Gastroesophageal sphincter (tissue), 4 donors: ENCODE data around the gene LHFPL3. TPM values are rescaled to one million over a fixed set of nuclear protein-coding genes. Genes with fewer than 3 reads are reported as not detected.
"Not testable (repeated sequence)": the region's sequence is repeated elsewhere in the genome, so short reads cannot be mapped to it uniquely, and the experiment has no call there.

Experiments
- ATAC-seq: fragments of 150-250 bp; one replicate; pipeline ENCODE4 v1.9.1; 2016; ENCODE audit warnings: mild to moderate bottlenecking, moderate library complexity
- H3K27ac ChIP-seq, 4 donors: fragments of 200-600 bp; sonication (generic) in 3 of 4; 1 replicate in 3 of 4; 2 replicates in 1 of 4; pipeline ENCODE4 v1.5.1; 2016 to 2019
- H3K27me3 ChIP-seq: fragments of 200-600 bp; sonication (generic); one replicate; pipeline ENCODE4 v1.5.1; 2019
- H3K36me3 ChIP-seq, 2 donors: fragments of 200-600 bp; sonication (generic); one replicate each; pipeline ENCODE4 v1.5.1; 2019; ENCODE audit warnings: control low read depth in 1 of 2
- H3K4me1 ChIP-seq, 3 donors: fragments of 200-600 bp; sonication (generic); 1 replicate in 2 of 3; 2 replicates in 1 of 3; pipeline ENCODE4 v1.5.1; 2016 to 2019; ENCODE audit warnings: control low read depth in 2 of 3
- H3K4me3 ChIP-seq, 2 donors: fragments of 200-600 bp; sonication (generic); one replicate each; pipeline ENCODE4 v1.5.1; 2019; ENCODE audit warnings: mild to moderate bottlenecking in 1 of 2, moderate library complexity in 1 of 2
- H3K9me3 ChIP-seq, 3 donors: fragments of 200-600 bp; sonication (generic); one replicate each; pipeline ENCODE4 v1.5.1; 2017 to 2019; ENCODE audit warnings: control low read depth in 2 of 3
- EP300 ChIP-seq: sonication (generic); formaldehyde crosslinking; IDR thresholded peaks from one replicate; pipeline ENCODE4 v1.6.1; 2017; ENCODE audit warnings: antibody characterized with exemption, mild to moderate bottlenecking
- POLR2A ChIP-seq, 2 donors: fragments of 450-650 bp; IDR thresholded peaks; one replicate each; pipeline ENCODE4 v1.6.1; 2017; ENCODE audit warnings: antibody characterized with exemption in 2 of 2, mild to moderate bottlenecking in 2 of 2, moderate library complexity in 1 of 2
- POLR2AphosphoS5 ChIP-seq: sonication (generic); formaldehyde crosslinking; IDR thresholded peaks from one replicate; pipeline ENCODE4 v1.6.1; 2017; ENCODE audit warnings: antibody characterized with exemption
- WGBS, 2 donors: methylation state at CpG; one replicate each; pipeline ENCODE4 v1.1.5; 2018; ENCODE audit warnings: low coverage in 1 of 2; 5-methylcytosine and 5-hydroxymethylcytosine counted together
- total RNA-seq, 4 donors: library from RNA; depleted of rRNA; stranded (reverse); fragments of >200 nt; gene quantifications; one replicate each; pipeline ENCODE4 v1.1.0, GENCODE V29; 2016
- TF ChIP-seq, protein P1 (sequence below), 4 experiments: fragments of 200-600 bp in 2 of 4; fragments of 450-650 bp in 2 of 4; sonication (generic) in 1 of 4; IDR thresholded peaks; one replicate each; pipeline ENCODE4 v1.5.1; 2017 to 2019; ENCODE audit warnings: antibody characterized with exemption in 4 of 4, mild to moderate bottlenecking in 2 of 4, moderate library complexity in 2 of 4

Gene LHFPL3
- total RNA-seq, 4 donors from 2014 or later, result not detected

DNA sequence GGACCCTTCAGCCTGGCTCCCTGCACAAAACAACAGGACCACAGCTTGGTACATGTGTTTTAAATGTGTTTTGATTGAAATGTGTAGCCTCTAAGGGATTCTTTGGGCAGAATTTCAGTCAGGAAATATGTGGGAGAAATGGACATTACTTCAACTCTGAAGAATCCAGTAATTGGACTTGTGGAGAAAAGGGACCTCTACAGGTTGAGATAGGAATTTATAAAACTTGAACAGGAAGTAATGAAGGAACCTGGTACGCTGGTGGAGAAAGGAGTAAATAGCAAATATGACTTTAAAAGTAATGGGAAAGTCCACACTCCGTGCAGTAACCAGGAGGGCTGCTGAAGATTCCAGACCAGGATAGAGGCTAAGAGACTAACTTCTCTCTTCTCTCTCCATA is 220.5 kb downstream of the LHFPL3 start:
- Histone ChIP-seq H3K9me3 (no peaks in the 10 kb centered on the region), H3K4me1 (no peaks in the 10 kb centered on the region), H3K4me3 (no peak overlapping the region), H3K27ac (no peak overlapping the region), H3K27me3 (no peaks in the 10 kb centered on the region), H3K36me3 (no peaks in the 10 kb centered on the region)
- TF ChIP-seq POLR2A (IDR thresholded peaks at IDR 0.05) (no peak), POLR2AphosphoS5 (no peak), EP300 (no peak)
- TF ChIP-seq, protein P1, sequence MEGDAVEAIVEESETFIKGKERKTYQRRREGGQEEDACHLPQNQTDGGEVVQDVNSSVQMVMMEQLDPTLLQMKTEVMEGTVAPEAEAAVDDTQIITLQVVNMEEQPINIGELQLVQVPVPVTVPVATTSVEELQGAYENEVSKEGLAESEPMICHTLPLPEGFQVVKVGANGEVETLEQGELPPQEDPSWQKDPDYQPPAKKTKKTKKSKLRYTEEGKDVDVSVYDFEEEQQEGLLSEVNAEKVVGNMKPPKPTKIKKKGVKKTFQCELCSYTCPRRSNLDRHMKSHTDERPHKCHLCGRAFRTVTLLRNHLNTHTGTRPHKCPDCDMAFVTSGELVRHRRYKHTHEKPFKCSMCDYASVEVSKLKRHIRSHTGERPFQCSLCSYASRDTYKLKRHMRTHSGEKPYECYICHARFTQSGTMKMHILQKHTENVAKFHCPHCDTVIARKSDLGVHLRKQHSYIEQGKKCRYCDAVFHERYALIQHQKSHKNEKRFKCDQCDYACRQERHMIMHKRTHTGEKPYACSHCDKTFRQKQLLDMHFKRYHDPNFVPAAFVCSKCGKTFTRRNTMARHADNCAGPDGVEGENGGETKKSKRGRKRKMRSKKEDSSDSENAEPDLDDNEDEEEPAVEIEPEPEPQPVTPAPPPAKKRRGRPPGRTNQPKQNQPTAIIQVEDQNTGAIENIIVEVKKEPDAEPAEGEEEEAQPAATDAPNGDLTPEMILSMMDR (IDR thresholded peaks at IDR 0.05), result no peak
- WGBS, 2 donors, result 16 to 27% methylated on average over 2 of the region's 2 CpGs
- ATAC-seq, result no peak

DNA sequence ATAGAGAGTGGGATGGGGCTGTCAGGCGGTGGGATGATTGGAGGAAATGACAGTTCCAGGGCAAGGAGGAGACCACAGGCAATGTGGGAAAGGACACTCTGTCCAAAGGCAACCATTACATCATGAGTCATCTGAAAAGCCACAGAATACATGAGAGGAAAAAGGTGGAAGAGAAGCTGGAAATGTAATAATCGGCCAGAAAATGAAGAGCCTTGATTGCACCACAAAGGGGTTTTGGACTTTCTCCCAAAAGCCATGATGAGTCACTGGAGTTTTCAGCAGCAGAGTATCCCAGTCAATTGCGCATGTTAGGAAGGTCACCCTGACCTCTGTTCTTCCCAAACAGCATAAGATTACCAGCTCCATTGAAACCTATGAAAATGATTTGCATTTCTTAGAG is 222.0 kb downstream of the LHFPL3 start:
- TF ChIP-seq POLR2AphosphoS5 (no peak), POLR2A (IDR thresholded peaks at IDR 0.05) (no peak), EP300 (no peak)
- TF ChIP-seq, protein P1 (IDR thresholded peaks at IDR 0.05), result no peak
- no peaks in the 10 kb centered on the region for H3K4me1 ChIP-seq
- WGBS, 2 donors, result 79 to 82% methylated on average over 3 of the region's 3 CpGs
- no peaks in the 10 kb centered on the region for H3K27me3 ChIP-seq
- no peaks in the 10 kb centered on the region for H3K9me3 ChIP-seq
- ATAC-seq, result no peak
- H3K36me3 ChIP-seq, result no peaks in the 10 kb centered on the region
- H3K27ac ChIP-seq, result no peak overlapping the region
- H3K4me3 ChIP-seq, result no peak overlapping the region

DNA sequence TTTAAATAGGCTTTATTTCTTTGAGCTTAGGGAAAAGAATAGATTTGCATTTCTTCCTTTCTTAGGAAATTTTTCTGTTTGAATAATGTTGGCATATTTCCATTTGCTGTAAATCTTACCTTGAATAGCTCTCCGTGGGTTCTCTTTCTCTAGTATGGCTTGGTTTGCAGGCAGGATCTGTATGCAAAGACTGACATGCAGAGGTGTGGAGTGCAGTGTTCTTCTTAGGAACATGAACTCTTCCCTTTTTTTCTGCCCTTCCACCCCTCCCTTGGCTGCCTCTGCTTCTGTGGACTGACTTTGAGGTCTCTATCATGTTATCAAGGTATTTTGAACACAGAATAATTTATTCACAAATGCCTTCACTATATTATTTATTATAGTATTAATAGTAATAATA is 222.8 kb downstream of the LHFPL3 start:
- Histone ChIP-seq H3K27me3 (no peaks in the 10 kb centered on the region), H3K4me3 (no peak overlapping the region), H3K4me1 (no peaks in the 10 kb centered on the region), H3K9me3 (no peaks in the 10 kb centered on the region), H3K27ac (no peak overlapping the region), H3K36me3 (no peaks in the 10 kb centered on the region)
- no peak for ATAC-seq
- no peak for TF ChIP-seq POLR2AphosphoS5
- TF ChIP-seq, protein P1 (IDR thresholded peaks at IDR 0.05), result no peak
- TF ChIP-seq EP300, result no peak
- no peak for TF ChIP-seq POLR2A (IDR thresholded peaks at IDR 0.05)
- WGBS, 2 donors, result 43 to 90% methylated on average over 1 of the region's 1 CpG

DNA sequence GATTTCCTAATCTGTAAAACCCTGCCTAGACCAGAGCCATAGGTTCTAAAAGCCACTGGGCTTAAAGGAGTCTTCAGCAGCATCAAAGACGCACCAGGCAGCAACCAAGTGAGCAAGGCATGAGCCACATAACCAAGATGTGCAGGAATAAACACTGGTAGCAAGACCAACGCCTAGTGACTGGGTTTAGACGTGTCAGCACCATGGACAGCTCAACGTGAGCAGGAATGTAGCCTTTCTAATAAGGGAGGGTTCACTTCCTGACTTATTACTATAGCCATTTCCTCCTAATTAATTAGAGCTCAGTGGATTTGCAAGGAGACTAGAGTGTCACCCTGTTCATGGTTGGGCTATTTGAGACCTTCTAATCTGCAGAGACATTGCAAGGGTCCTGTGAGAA is 223.7 kb downstream of the LHFPL3 start:
- Histone ChIP-seq H3K27me3 (no peaks in the 10 kb centered on the region), H3K36me3 (no peaks in the 10 kb centered on the region), H3K4me1 (no peaks in the 10 kb centered on the region), H3K9me3 (peaks cover 0 to under 1% (median 0%) of the 10 kb centered on the region in 3 donors), H3K4me3 (no peak overlapping the region), H3K27ac (no peak overlapping the region)
- ATAC-seq, result no peak
- 0% methylated on average over 2 of the region's 4 CpGs for WGBS, 2 donors
- TF ChIP-seq POLR2AphosphoS5 (no peak), POLR2A (IDR thresholded peaks at IDR 0.05) (no peak), EP300 (no peak)
- TF ChIP-seq, protein P1 (IDR thresholded peaks at IDR 0.05), result no peak

DNA sequence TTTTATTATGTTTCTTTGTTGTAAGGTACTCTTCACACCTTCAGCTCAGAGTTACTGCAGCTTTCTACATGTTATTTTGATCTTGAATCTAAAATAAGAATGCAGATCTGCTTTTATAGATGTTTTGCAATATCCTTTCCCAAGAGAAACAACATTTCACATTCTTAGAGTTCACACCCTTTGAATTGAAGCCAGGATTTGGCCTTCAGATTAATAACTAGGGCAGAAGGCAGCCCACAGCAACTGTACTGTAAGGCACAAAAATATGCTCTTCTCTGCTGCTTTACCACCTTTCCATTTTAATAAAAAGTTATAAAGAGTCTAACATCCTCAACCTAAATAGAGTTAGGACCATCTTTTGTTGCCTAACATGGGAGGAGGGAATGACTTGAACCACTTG is 224.7 kb downstream of the LHFPL3 start:
- Histone ChIP-seq H3K36me3 (no peaks in the 10 kb centered on the region), H3K4me3 (no peak overlapping the region), H3K9me3 (peaks cover 0 to 5% (median 0%) of the 10 kb centered on the region in 3 donors), H3K27me3 (no peaks in the 10 kb centered on the region), H3K27ac (no peak overlapping the region), H3K4me1 (no peaks in the 10 kb centered on the region)
- ATAC-seq, result no peak
- TF ChIP-seq POLR2AphosphoS5, result no peak

DNA sequence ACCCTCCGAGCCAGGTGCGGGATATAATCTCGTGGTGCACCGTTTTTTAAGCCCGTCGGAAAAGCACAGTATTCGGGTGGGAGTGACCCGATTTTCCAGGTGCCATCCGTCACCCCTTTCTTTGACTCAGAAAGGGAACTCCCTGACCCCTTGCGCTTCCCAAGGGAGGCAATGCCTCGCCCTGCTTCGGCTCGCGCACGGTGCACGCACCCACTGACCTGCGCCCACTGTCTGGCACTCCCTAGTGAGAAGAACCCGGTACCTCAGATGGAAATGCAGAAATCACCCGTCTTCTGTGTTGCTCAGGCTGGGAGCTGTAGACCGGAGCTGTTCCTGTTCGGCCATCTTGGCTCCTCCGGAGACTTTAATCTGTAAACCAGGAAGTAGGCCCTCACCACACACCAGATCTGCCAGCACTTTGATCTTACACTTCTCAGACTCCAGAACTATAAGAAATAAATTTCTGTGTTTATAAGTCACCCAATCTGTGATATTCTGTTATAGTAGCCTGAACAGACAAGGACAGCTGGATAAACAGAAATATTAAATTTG is 235.0 kb downstream of the LHFPL3 start:
- H3K27ac ChIP-seq, H3K9me3 ChIP-seq, H3K27me3 ChIP-seq, H3K4me3 ChIP-seq, H3K36me3 ChIP-seq, H3K4me1 ChIP-seq, ATAC-seq: not testable (repeated sequence)
- WGBS, 2 donors, result no CpG with 5 or more reads among the region's 22 CpGs
